SIG-M5 treated with dmso at 0.1 percent for 504 hours (cell line): ENCODE results near the gene DAB2.
"Not testable (repeated sequence)": the region's sequence is repeated elsewhere in the genome, so short reads cannot be mapped to it uniquely, and the experiment has no call there.

Experiments
- DNase-seq: peaks from one replicate; lab custom pipeline; 2025; ENCODE audit not compliant: unreplicated experiment; lab: John Stamatoyannopoulos, UW

DAB2 gene

DNA sequence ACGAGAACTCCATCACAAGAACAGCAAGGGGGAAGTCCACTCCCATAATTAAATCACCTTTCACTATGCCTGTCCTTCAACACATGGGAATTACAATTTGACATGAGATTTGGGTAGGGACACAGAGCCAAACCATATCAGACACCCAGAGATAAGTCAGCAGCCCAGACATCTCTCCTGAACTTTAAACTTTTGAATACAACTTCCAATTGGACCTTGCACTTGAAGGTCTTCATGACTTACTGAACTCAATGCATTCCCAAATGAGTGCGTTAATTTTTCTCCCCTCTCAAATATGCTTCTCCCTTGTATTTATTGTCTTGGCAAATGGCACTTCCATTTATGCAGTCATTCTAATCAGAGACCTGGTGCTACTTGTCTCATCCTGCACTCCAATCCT, 72.6 kb downstream of the DAB2 start:
- no peak for DNase-seq

- DNase-seq, result no peak
These were observed 75.3 kb downstream of the DAB2 start for GRCh38 chr5:39349484-39349883.

DNA sequence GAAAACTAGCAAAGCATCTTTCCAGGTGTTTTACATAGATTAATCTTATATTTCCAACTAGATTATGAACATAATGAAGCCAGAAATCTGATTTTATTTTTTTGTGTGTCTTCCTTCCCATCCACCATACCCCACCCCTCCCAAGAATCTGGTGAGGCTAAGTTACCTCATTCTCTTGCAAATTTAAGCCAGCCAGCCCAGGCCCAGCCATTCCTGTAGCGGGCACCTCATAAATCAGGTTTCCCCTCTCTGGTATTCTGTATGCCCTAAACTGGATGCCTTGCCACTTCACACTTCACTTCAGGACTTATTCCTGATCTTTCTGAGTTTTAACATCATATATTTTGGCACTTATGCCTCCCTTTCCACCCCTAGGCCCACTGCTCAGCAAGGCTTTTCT, 82.3 kb downstream of the DAB2 start:
- no peak for DNase-seq

DNA sequence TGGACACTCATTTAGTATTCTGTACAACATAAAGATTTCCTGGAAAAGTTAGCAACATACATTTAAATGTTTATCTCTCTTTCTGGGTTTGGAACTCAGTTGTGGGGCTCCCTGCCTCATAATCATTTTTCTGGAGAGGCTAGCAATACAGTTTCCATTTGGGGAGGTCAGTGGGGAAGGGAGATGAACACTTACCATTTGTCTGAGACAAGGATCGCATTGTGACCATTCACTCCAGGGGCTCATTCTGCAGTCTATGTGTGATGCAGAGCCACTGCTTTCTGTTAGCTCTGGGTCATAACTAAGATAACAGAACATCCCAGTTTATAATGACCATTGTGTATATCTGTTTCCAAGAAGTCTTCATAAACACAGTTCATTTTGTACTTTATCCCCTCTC, 82.9 kb downstream of the DAB2 start:
- DNase-seq, result no peak

- no peak for DNase-seq
These were observed 84.3 kb downstream of the DAB2 start for GRCh38 chr5:39340506-39340905.

DNA sequence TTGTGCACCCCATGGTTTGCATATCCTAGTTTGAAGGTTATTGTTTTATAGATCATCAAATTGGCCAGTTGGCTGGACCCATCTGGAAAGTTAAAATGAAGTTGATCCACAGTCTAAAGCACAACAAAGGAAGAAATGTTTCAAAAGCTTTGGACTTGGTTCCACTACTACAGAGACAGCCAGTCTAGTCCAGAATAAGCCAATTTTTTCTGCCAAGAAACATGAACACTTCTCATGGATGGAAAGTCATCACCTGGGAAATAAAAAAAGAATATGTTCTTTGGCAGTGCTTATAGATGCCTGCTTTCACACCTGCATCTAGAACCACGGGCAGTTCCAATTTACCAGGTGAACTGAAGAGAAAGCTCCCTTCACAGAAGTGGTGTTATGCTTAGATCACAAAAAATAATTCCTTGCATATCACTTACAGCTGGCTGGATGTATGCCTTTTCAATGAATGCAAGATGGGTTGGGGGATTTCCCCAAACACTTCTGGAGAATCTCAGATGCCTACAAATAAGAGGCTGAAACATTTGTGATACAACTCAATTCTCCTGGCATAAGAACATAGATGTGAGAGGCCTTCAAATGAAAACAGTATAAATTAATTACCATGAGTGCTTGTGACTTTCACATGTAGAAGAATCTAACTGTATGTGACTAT, 87.4 kb downstream of the DAB2 start:
- DNase-seq, result no peak

DNA sequence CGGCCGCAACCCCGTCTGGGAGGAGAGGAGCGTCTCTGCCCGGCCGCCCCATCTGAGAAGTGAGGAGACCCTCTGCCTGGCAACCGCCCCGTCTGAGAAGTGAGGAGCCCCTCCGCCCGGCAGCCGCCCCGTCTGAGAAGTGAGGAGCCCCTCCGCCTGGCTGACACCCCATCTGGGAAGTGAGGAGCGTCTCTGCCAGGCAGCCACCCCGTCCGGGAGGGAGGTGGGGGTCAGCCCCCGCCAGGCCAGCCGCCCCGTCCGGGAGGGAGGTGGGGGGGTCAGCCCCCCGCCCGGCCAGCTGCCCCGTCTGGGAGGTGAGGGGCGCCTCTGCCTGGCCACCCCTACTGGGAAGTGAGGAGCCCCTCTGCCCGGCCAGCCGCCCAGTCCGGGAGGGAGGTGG, 90.5 kb downstream of the DAB2 start:
- DNase-seq, result not testable (repeated sequence)

- DNase-seq, result no peak
These were observed 91.7 kb downstream of the DAB2 start for GRCh38 chr5:39333104-39333503.

GRCh38 chr5:39331861-39332381, 92.9 kb downstream of the DAB2 start:
- DNase-seq, result no peak

- no peak for DNase-seq
These were observed 96.0 kb downstream of the DAB2 start for GRCh38 chr5:39328731-39329130.

DNA sequence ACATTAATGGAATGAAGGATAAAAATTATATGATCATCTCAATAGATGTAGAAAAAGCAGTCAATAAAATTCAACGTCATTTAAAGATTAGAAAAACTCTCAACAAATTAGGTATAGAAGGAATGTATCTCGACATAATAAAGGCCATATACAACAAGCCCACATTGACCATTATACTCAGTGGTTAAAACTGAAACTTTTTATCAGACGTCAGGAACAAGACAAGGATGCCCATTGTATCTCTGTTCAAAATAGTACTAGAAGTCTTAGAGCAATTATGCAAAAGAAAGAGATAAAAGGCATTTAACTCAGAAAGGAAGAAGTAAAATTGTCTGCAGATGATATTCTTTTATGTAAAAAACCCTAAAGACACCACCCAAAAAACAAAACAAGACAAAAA, 101.2 kb downstream of the DAB2 start:
- no peak for DNase-seq
